ENCODE results near the gene ESRRG.

DNA sequence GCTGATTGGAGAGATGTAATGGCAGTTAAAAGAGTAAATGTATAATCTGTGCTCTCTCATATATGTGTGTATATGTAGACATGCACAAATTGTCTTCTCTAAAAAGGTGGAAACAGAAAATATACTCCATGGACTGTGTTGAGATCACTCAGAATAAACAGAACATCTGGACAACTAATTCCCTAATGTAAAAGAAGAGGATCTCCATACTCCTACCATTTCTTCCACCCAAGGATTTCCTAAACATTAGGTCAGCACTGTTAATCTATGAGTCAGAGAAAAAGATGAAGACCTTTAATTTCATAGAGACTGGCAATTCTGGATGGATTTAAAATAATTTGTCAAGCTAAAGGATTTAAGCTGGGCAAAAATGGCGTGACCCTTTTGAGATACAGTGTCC lies 80.1 kb downstream of the ESRRG start:
- TF ChIP-seq, protein P1, sequence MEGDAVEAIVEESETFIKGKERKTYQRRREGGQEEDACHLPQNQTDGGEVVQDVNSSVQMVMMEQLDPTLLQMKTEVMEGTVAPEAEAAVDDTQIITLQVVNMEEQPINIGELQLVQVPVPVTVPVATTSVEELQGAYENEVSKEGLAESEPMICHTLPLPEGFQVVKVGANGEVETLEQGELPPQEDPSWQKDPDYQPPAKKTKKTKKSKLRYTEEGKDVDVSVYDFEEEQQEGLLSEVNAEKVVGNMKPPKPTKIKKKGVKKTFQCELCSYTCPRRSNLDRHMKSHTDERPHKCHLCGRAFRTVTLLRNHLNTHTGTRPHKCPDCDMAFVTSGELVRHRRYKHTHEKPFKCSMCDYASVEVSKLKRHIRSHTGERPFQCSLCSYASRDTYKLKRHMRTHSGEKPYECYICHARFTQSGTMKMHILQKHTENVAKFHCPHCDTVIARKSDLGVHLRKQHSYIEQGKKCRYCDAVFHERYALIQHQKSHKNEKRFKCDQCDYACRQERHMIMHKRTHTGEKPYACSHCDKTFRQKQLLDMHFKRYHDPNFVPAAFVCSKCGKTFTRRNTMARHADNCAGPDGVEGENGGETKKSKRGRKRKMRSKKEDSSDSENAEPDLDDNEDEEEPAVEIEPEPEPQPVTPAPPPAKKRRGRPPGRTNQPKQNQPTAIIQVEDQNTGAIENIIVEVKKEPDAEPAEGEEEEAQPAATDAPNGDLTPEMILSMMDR (IDR thresholded peaks at IDR 0.05; ENCODE audit: poor library complexity, severe bottlenecking) = no peak
- no peak for TF ChIP-seq SMC3 (conservative IDR thresholded peaks at IDR 0.05; ENCODE audit: poor library complexity)
- no peak for TF ChIP-seq RAD21 (conservative IDR thresholded peaks at IDR 0.05)
- TF ChIP-seq, protein P2, sequence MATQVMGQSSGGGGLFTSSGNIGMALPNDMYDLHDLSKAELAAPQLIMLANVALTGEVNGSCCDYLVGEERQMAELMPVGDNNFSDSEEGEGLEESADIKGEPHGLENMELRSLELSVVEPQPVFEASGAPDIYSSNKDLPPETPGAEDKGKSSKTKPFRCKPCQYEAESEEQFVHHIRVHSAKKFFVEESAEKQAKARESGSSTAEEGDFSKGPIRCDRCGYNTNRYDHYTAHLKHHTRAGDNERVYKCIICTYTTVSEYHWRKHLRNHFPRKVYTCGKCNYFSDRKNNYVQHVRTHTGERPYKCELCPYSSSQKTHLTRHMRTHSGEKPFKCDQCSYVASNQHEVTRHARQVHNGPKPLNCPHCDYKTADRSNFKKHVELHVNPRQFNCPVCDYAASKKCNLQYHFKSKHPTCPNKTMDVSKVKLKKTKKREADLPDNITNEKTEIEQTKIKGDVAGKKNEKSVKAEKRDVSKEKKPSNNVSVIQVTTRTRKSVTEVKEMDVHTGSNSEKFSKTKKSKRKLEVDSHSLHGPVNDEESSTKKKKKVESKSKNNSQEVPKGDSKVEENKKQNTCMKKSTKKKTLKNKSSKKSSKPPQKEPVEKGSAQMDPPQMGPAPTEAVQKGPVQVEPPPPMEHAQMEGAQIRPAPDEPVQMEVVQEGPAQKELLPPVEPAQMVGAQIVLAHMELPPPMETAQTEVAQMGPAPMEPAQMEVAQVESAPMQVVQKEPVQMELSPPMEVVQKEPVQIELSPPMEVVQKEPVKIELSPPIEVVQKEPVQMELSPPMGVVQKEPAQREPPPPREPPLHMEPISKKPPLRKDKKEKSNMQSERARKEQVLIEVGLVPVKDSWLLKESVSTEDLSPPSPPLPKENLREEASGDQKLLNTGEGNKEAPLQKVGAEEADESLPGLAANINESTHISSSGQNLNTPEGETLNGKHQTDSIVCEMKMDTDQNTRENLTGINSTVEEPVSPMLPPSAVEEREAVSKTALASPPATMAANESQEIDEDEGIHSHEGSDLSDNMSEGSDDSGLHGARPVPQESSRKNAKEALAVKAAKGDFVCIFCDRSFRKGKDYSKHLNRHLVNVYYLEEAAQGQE (IDR thresholded peaks at IDR 0.05; ENCODE audit: borderline replicate concordance) = no peak
- no peak for TF ChIP-seq EZH2 (IDR thresholded peaks at IDR 0.05; ENCODE audit: borderline replicate concordance, insufficient read depth, low read length, poor library complexity, severe bottlenecking)
- no peak for TF ChIP-seq EP300 (conservative IDR thresholded peaks at IDR 0.05; ENCODE audit: poor library complexity, severe bottlenecking)
- no peak for TF ChIP-seq POLR2AphosphoS5 (IDR thresholded peaks at IDR 0.05)
